Neutrophil (primary cell): ENCODE results near the gene WFDC2.
A peak's percentile ranks its signal among the peaks of the same experiment; 100 is the strongest.

Experiments
- H3K27ac ChIP-seq: fragments of 200-600 bp; sonication (generic); 2 replicates; pipeline ENCODE4 v1.5.1; 2016; ENCODE audit warnings: mild to moderate bottlenecking, moderate library complexity
- H3K27me3 ChIP-seq: fragments of 200-600 bp; sonication (generic); 2 replicates; pipeline ENCODE4 v1.6.0; 2016; ENCODE audit warnings: mild to moderate bottlenecking
- H3K36me3 ChIP-seq: fragments of 200-600 bp; sonication (generic); 2 replicates; pipeline ENCODE4 v1.5.1; 2017
- H3K4me1 ChIP-seq, 2 experiments: fragments of 200-600 bp in 1 of 2; sonication (generic) in 1 of 2; 1 replicate in 1 of 2; 2 replicates in 1 of 2; pipeline versions ENCODE4 v1.5.1 to v1.6.1; 2013 to 2016; ENCODE audit warnings: low read depth in 1 of 2, low read length in 1 of 2, mild to moderate bottlenecking in 1 of 2, moderate library complexity in 1 of 2; ENCODE audit not compliant: control insufficient read depth in 1 of 2, insufficient read depth in 1 of 2
- H3K4me3 ChIP-seq, 2 experiments: fragments of 200-600 bp in 1 of 2; sonication (generic) in 1 of 2; 1 replicate in 1 of 2; 2 replicates in 1 of 2; pipeline ENCODE4 v1.5.1; 2013 to 2016; ENCODE audit warnings: low read depth in 1 of 2, low read length in 1 of 2, mild to moderate bottlenecking in 1 of 2, moderate library complexity in 1 of 2
- H3K9me3 ChIP-seq: fragments of 200-600 bp; sonication (generic); 2 replicates; pipeline ENCODE4 v1.5.1; 2016
- TF ChIP-seq, protein P1 (sequence below): fragments of 200-600 bp; sonication (generic); IDR thresholded peaks from 2 replicates; pipeline ENCODE4 v1.5.1; 2016; ENCODE audit warnings: antibody characterized with exemption

Gene WFDC2

DNA sequence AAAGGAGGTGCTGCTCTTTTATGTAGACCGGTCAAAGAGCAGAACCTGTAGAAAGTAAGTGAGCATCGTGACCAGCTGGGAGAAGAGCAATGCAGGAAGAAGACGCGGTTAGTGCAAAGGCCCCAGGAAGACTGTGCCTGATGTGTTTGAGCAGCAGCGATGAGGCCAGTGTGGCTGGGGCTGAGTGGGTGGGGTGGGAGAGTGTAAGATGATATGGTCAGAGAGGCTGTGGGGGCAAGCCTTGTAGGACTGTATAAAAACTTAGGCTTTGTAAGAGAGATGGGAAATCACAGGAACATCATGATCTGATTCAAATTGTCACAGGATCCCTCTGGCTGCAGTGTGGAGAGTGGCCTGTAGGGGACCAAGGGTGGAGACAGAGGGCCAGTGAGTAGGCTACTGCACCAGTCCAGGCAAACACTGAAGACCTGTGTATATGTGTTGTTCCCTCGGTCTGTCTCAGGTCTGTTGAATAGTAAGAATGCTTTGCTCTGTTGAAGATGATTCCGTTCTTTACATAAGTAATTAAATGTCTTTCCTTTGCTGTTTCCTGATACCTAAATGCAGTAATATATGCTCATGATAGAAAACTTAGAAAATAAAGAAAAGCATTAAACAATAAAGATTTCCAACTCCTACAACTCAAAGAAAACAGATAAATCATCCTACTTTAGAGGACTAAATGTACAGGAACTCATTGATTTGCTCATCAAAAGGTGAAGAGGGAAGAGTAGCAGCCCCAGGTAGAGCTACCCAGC lies 23.6 kb upstream of the WFDC2 start:
- TF ChIP-seq, protein P1, sequence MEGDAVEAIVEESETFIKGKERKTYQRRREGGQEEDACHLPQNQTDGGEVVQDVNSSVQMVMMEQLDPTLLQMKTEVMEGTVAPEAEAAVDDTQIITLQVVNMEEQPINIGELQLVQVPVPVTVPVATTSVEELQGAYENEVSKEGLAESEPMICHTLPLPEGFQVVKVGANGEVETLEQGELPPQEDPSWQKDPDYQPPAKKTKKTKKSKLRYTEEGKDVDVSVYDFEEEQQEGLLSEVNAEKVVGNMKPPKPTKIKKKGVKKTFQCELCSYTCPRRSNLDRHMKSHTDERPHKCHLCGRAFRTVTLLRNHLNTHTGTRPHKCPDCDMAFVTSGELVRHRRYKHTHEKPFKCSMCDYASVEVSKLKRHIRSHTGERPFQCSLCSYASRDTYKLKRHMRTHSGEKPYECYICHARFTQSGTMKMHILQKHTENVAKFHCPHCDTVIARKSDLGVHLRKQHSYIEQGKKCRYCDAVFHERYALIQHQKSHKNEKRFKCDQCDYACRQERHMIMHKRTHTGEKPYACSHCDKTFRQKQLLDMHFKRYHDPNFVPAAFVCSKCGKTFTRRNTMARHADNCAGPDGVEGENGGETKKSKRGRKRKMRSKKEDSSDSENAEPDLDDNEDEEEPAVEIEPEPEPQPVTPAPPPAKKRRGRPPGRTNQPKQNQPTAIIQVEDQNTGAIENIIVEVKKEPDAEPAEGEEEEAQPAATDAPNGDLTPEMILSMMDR = no peak
- H3K9me3 ChIP-seq = no peaks in the 10 kb centered on the region
- peaks cover 1 to 2% of the 10 kb centered on the region in 2 experiments for H3K4me1 ChIP-seq
- no peak overlapping the region for H3K4me3 ChIP-seq
- no peak overlapping the region for H3K27ac ChIP-seq
- H3K27me3 ChIP-seq = peaks cover 20% of the 10 kb centered on the region
- H3K36me3 ChIP-seq = no peaks in the 10 kb centered on the region

DNA sequence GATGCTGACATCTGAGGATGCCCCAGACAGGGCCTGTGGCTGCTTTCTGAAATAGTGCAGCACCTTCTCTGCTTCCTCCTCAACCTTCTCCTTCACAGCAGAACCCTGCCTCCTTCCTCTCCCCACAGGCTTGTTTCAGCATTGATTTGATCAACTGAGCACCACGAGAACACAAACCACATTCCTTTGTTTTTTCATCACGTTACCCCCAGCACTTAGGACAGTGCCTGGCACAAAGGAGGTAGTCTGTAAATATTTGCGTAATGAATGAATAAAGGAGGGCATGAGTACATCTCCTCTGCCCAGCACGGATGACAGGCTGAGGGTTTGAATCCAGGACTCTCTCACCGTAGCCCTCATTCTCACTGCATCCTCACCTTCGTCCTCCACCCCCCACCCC lies 21.3 kb upstream of the WFDC2 start:
- H3K9me3 ChIP-seq = no peaks in the 10 kb centered on the region
- no peak overlapping the region for H3K4me3 ChIP-seq
- no peak overlapping the region for H3K27ac ChIP-seq
- peaks cover 23% of the 10 kb centered on the region for H3K27me3 ChIP-seq
- no peaks in the 10 kb centered on the region for H3K36me3 ChIP-seq
- H3K4me1 ChIP-seq = peaks cover 4% of the 10 kb centered on the region in 2 experiments
- TF ChIP-seq, protein P1 = no peak

DNA sequence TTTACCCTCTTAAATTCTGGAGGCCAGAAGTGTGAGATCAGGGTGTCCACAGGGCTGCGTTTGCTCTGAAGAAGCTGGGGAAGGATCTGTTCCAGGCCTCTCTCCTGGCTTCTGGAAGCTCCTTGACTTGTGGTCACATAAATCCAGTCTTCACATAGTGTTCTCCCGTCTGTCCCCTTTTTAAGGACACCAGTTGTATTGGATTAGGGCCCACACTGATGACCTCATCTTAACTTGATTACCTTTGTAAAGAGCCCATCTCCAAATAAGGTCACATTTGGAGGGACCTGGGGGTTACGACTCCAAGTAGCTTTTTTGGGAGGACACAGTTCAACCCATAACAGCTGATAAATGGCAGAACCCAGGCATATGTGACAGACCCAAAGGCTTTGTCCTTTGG lies 20.0 kb upstream of the WFDC2 start:
- Histone ChIP-seq H3K36me3 (no peaks in the 10 kb centered on the region), H3K27me3 (peaks cover 27% of the 10 kb centered on the region), H3K4me1 (peaks cover 4% of the 10 kb centered on the region in 2 experiments), H3K27ac (no peak overlapping the region), H3K9me3 (no peaks in the 10 kb centered on the region), H3K4me3 (no peak overlapping the region)
- TF ChIP-seq, protein P1 = no peak

DNA sequence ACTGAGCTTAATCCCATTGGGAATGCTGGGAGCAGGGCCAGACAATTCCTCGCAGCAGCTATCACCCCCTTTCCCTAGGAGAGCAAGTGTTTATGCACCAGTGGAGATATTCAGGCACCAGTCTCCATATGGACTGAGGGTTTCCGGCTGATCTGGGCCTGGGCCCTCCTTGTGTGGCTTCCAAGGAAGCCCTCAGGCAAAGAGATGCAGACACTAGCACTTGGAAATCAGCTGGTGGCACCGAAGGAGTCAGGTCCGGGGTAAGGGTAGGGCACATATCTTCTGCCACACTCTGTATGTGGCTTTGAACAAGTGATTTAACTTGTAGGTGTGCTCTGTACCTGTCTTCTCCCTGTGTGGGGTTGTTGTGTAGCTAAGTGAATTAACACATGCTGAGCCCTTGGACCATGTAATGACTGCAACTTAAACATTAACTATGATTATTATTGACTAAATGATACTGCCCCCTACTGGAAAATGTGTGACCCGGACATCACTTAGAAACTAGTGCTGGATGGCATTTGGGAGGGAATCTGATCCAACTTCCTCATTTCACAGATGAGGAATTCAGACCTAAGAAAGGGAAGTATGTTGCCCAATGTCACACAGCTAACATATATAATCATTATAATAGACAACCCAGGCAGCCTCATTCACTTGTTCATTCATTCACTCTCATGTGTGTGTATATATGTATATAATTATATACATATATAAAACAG lies 19.3 kb upstream of the WFDC2 start:
- H3K4me3 ChIP-seq = no peak overlapping the region
- peaks cover 4% of the 10 kb centered on the region in 2 experiments for H3K4me1 ChIP-seq
- no peaks in the 10 kb centered on the region for H3K36me3 ChIP-seq
- peaks cover 22% of the 10 kb centered on the region for H3K27me3 ChIP-seq
- no peak overlapping the region for H3K27ac ChIP-seq
- TF ChIP-seq, protein P1 = peak; percentile 31
- H3K9me3 ChIP-seq = no peaks in the 10 kb centered on the region

DNA sequence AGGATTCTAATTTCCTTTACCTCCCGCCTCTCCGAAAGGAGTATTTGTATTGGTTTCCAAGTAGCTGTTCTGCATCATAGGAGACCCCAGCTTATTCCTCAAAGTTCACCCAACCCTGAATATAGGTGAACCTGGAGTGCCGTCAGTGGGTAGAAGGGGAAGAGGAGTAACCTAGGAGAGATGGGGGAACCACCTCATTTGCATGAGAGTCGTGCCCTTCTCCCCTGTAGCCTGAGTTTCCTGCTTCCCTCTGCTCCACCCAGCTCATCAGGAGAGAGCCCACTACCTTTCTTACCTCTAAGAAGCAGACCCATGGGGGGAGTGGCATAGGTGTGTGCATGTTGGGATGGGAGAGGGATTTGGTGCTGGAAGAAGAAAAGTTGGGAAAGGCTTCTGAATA lies 17.3 kb upstream of the WFDC2 start:
- H3K27ac ChIP-seq = no peak overlapping the region
- H3K27me3 ChIP-seq = peaks cover 13% of the 10 kb centered on the region
- H3K4me1 ChIP-seq = peaks cover 4% of the 10 kb centered on the region in 2 experiments
- TF ChIP-seq, protein P1 = no peak
- no peak overlapping the region for H3K4me3 ChIP-seq
- H3K9me3 ChIP-seq = no peaks in the 10 kb centered on the region
- H3K36me3 ChIP-seq = no peaks in the 10 kb centered on the region
